BJ (cell line): ENCODE data around the gene MAGEF1. TPM values are rescaled to one million over a fixed set of nuclear protein-coding genes. Genes with fewer than 3 reads are reported as not detected.

Experiments used
- CTCF ChIA-PET: fragments of 350-600 bp; formaldehyde crosslinking; extraction: SDS; loops from one replicate; lab custom pipeline; 2021; ENCODE audit warnings: antibody characterized with exemption, inconsistent platforms; lab: Yijun Ruan, JAX
- POLR2A ChIA-PET: fragments of 300-600 bp; sonication (Branson Sonifier 250); formaldehyde crosslinking; extraction: SDS; loops from one replicate; lab custom pipeline; 2021; ENCODE audit warnings: antibody characterized with exemption; lab: Charles Lee
- DNase-seq: peaks from one replicate; pipeline ENCODE4 v3.0.0-alpha.2; 2011; ENCODE audit warnings: low read depth
- H3K27me3 ChIP-seq: 2 replicates; pipeline ENCODE4 v1.6.0; 2011; ENCODE audit warnings: low read length; ENCODE audit not compliant: control insufficient read depth, insufficient read depth
- H3K36me3 ChIP-seq: 2 replicates; pipeline ENCODE4 v1.5.1; 2011; ENCODE audit warnings: low read length; ENCODE audit not compliant: control insufficient read depth, insufficient read depth
- H3K4me3 ChIP-seq: 2 replicates; pipeline ENCODE4 v1.5.1; 2011; ENCODE audit warnings: low read depth, mild to moderate bottlenecking, control low read depth, low read length
- CTCF ChIP-seq: IDR thresholded peaks from 2 replicates; pipeline ENCODE4 v1.5.1; 2011; ENCODE audit warnings: low read depth, mild to moderate bottlenecking, control low read depth, inconsistent platforms, low read length, moderate library complexity; ENCODE audit not compliant: insufficient read depth
- polyA plus RNA-seq: library from polyadenylated mRNA; depleted of rRNA; stranded (reverse); fragments of >200 nt; gene quantifications from 2 replicates; pipeline ENCODE4 v1.2.3, GENCODE V29; 2011

The MAGEF1 gene
- polyA plus RNA-seq, 1 experiment = 14.3 TPM

- ChIA-PET POLR2A (no interaction called here), CTCF (interaction anchor here (4.2 kb wide), 1 partner anchor 43 kb away, joined by 11 read pairs; no protein-coding TSS in a partner anchor)
- H3K4me3 ChIP-seq = no peak overlapping the region
- H3K36me3 ChIP-seq = no peaks in the 10 kb centered on the region
- no peak for DNase-seq
- H3K27me3 ChIP-seq = peaks cover 3% of the 10 kb centered on the region; the same call in 1 of the 2 replicates
- no peak for TF ChIP-seq CTCF
Measured at GRCh38 chr3:184734903-184735701, 23.2 kb upstream of the MAGEF1 start.

GRCh38 chr3:184733971-184734608 lies 22.2 kb upstream of the MAGEF1 start:
- ChIA-PET POLR2A (no interaction called here), CTCF (interaction anchor here (0.9 to 4.2 kb wide), 4 partner anchors 9 to 70 kb away, joined by 3 to 11 read pairs (median 4); no protein-coding TSS in a partner anchor)
- TF ChIP-seq CTCF = no peak
- no peak for DNase-seq
- H3K4me3 ChIP-seq = no peak overlapping the region
- no peaks in the 10 kb centered on the region for H3K36me3 ChIP-seq
- H3K27me3 ChIP-seq = peaks cover 3% of the 10 kb centered on the region; the same call in 1 of the 2 replicates

GRCh38 chr3:184733181-184733580 lies 21.3 kb upstream of the MAGEF1 start:
- no peak for DNase-seq
- Histone ChIP-seq H3K4me3 (no peak overlapping the region), H3K36me3 (no peaks in the 10 kb centered on the region), H3K27me3 (peaks cover 3% of the 10 kb centered on the region; the same call in 1 of the 2 replicates)
- ChIA-PET POLR2A (no interaction called here), CTCF (interaction anchor here (0.9 to 2.2 kb wide), 5 partner anchors 8 to 40 kb away, joined by 3 to 12 read pairs (median 3); partner anchors contain the start of gene MAGEF1)
- TF ChIP-seq CTCF = no peak

GRCh38 chr3:184731786-184732537 lies 20.1 kb upstream of the MAGEF1 start:
- Histone ChIP-seq H3K36me3 (no peaks in the 10 kb centered on the region), H3K27me3 (peaks cover 3% of the 10 kb centered on the region; the same call in 1 of the 2 replicates), H3K4me3 (no peak overlapping the region)
- ChIA-PET POLR2A (no interaction called here), CTCF (interaction anchor here (1.3 to 2.2 kb wide), 3 partner anchors 10 to 72 kb away, joined by 3 to 12 read pairs (median 4); no protein-coding TSS in a partner anchor)
- DNase-seq = no peak
- no peak for TF ChIP-seq CTCF
